Breast epithelium (tissue), 3 donors: ENCODE results near the gene OR1I1.

ENCODE experiments used
- POLR2A ChIP-seq: fragments of 450-650 bp; IDR thresholded peaks from one replicate; pipeline ENCODE4 v1.6.1; 2016; ENCODE audit warnings: antibody characterized with exemption, mild to moderate bottlenecking, moderate library complexity
- TF ChIP-seq, protein P1 (sequence below), 3 donors: fragments of 450-650 bp; IDR thresholded peaks; one replicate each; pipeline ENCODE4 v1.5.1; 2016 to 2017; ENCODE audit warnings: antibody characterized with exemption in 3 of 3, mild to moderate bottlenecking in 3 of 3, moderate library complexity in 3 of 3

GRCh38 chr19:15115762-15116615 lies 34.0 kb downstream of the OR1I1 start:
- TF ChIP-seq, protein P1, sequence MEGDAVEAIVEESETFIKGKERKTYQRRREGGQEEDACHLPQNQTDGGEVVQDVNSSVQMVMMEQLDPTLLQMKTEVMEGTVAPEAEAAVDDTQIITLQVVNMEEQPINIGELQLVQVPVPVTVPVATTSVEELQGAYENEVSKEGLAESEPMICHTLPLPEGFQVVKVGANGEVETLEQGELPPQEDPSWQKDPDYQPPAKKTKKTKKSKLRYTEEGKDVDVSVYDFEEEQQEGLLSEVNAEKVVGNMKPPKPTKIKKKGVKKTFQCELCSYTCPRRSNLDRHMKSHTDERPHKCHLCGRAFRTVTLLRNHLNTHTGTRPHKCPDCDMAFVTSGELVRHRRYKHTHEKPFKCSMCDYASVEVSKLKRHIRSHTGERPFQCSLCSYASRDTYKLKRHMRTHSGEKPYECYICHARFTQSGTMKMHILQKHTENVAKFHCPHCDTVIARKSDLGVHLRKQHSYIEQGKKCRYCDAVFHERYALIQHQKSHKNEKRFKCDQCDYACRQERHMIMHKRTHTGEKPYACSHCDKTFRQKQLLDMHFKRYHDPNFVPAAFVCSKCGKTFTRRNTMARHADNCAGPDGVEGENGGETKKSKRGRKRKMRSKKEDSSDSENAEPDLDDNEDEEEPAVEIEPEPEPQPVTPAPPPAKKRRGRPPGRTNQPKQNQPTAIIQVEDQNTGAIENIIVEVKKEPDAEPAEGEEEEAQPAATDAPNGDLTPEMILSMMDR (IDR thresholded peaks at IDR 0.05) = no peak
- TF ChIP-seq POLR2A = no peak
